GM23338 (cell line): ENCODE measurements around the gene GOLGA6L2. TPM values are rescaled to one million over a fixed set of nuclear protein-coding genes. Genes with fewer than 3 reads are reported as not detected.

Experiments used
- ATAC-seq: fragments of 200-7000 bp; cut with Tn5 transposase; 3 replicates; pipeline ENCODE4 v1.9.1; 2020
- DNase-seq: peaks from one replicate; pipeline ENCODE4 v3.0.0-alpha.2; 2015; ENCODE audit warnings: low spot score
- H2AFZ ChIP-seq: fragments of 200-600 bp; sonication (generic); 2 replicates; pipeline ENCODE4 v1.8.0; 2016; ENCODE audit warnings: antibody characterized with exemption, mild to moderate bottlenecking, moderate library complexity
- H3F3A ChIP-seq: fragments of 200-600 bp; sonication (generic); replicated peaks from 2 replicates; pipeline ENCODE4 v1.8.0; 2017; ENCODE audit warnings: antibody characterized with exemption, mixed run types, low read depth
- H3K27ac ChIP-seq: fragments of 200-600 bp; sonication (generic); 2 replicates; pipeline ENCODE4 v1.6.1; 2016; ENCODE audit warnings: low read depth
- H3K27me3 ChIP-seq: fragments of 200-600 bp; sonication (generic); 2 replicates; pipeline ENCODE4 v1.8.0; 2016; ENCODE audit warnings: mild to moderate bottlenecking, mixed run types, moderate library complexity; ENCODE audit not compliant: insufficient read depth
- H3K36me3 ChIP-seq: fragments of 200-600 bp; sonication (generic); 2 replicates; pipeline ENCODE4 v1.8.0; 2016; ENCODE audit warnings: mild to moderate bottlenecking; ENCODE audit not compliant: insufficient read depth
- H3K4me1 ChIP-seq: fragments of 200-600 bp; sonication (generic); 2 replicates; pipeline ENCODE4 v1.8.0; 2016; ENCODE audit warnings: mild to moderate bottlenecking, moderate library complexity; ENCODE audit not compliant: insufficient read depth
- H3K4me2 ChIP-seq: fragments of 200-600 bp; sonication (generic); 2 replicates; pipeline ENCODE4 v1.7.1; 2017; ENCODE audit warnings: mixed run types
- H3K4me3 ChIP-seq: fragments of 200-600 bp; sonication (generic); 2 replicates; pipeline ENCODE4 v1.6.1; 2016; ENCODE audit warnings: mixed run types
- H3K79me2 ChIP-seq: fragments of 200-600 bp; sonication (generic); replicated peaks from 2 replicates; pipeline ENCODE4 v1.8.0; 2017; ENCODE audit warnings: mild to moderate bottlenecking; ENCODE audit not compliant: insufficient read depth
- H3K9me2 ChIP-seq: fragments of 200-600 bp; sonication (generic); 2 replicates; pipeline ENCODE4 v1.8.0; 2017; ENCODE audit not compliant: insufficient read depth
- H4K20me1 ChIP-seq: fragments of 200-600 bp; sonication (generic); replicated peaks from 2 replicates; pipeline ENCODE4 v1.8.0; 2017; ENCODE audit warnings: mild to moderate bottlenecking; ENCODE audit not compliant: insufficient read depth
- H3K27ac Mint-ChIP-seq: 2 replicates; pipeline ENCODE4 v1.8.0; 2020; ENCODE audit warnings: inconsistent platforms, mild to moderate bottlenecking, moderate library complexity, mixed read lengths
- H3K27me3 Mint-ChIP-seq: 3 replicates; pipeline ENCODE4 v1.8.0; 2022; ENCODE audit warnings: low read depth, mild to moderate bottlenecking, moderate library complexity, mixed read lengths, inconsistent platforms; ENCODE audit not compliant: insufficient read depth, poor library complexity
- H3K36me3 Mint-ChIP-seq: 3 replicates; pipeline ENCODE4 v1.8.0; 2021; ENCODE audit warnings: low read depth, mild to moderate bottlenecking, inconsistent platforms, moderate library complexity, mixed read lengths
- H3K4me1 Mint-ChIP-seq: 3 replicates; pipeline ENCODE4 v1.8.0; 2020; ENCODE audit warnings: mild to moderate bottlenecking, inconsistent platforms, mixed read lengths
- H3K4me3 Mint-ChIP-seq: 3 replicates; pipeline ENCODE4 v1.8.0; 2021; ENCODE audit warnings: moderate library complexity, mild to moderate bottlenecking, inconsistent platforms, mixed read lengths
- H3K9me3 Mint-ChIP-seq: 3 replicates; pipeline ENCODE4 v1.8.0; 2020; ENCODE audit warnings: moderate library complexity, mild to moderate bottlenecking, inconsistent platforms, mixed read lengths
- EZH2 ChIP-seq: fragments of 200-600 bp; sonication (generic); IDR thresholded peaks from one replicate; pipeline ENCODE4 v1.8.0; 2017; ENCODE audit warnings: antibody characterized with exemption, mild to moderate bottlenecking, low read depth; ENCODE audit not compliant: unreplicated experiment
- NANOG ChIP-seq: IDR thresholded peaks from 2 replicates; pipeline ENCODE4 v1.6.1; 2016; ENCODE audit warnings: antibody characterized with exemption, borderline replicate concordance
- POLR2AphosphoS5 ChIP-seq: IDR thresholded peaks from 2 replicates; pipeline ENCODE4 v1.6.1; 2016; ENCODE audit warnings: antibody characterized with exemption, low read depth
- ZNF114 ChIP-seq: fragments of 250-450 bp; sonication (Bioruptor Pico); IDR thresholded peaks from 2 replicates; pipeline ENCODE4 v1.5.0; 2020; ENCODE audit warnings: mild to moderate bottlenecking, moderate library complexity
- polyA plus RNA-seq: library from polyadenylated mRNA; unstranded; fragments of >200 nt; fragmentation: Nextera tagmentation; extraction: Ambion mirVana; gene quantifications from 2 replicates; pipeline ENCODE4 v1.2.1, GENCODE V29; 2016
- total RNA-seq: library from RNA; depleted of rRNA; stranded (reverse); fragments of >200 nt; shearing (Covaris generic); gene quantifications from 2 replicates; pipeline ENCODE4 v1.2.3, GENCODE V29; 2014
- TF ChIP-seq, protein P1 (sequence below): IDR thresholded peaks from one replicate; pipeline ENCODE4 v1.6.1; 2018; ENCODE audit warnings: antibody characterized with exemption; ENCODE audit not compliant: unreplicated experiment
- TF ChIP-seq, protein P2 (sequence below): IDR thresholded peaks from 2 replicates; pipeline ENCODE4 v1.6.1; 2016; ENCODE audit warnings: antibody characterized with exemption

GOLGA6L2 gene
- total and polyA plus RNA-seq, 2 experiments from 2014 or later: not detected

DNA sequence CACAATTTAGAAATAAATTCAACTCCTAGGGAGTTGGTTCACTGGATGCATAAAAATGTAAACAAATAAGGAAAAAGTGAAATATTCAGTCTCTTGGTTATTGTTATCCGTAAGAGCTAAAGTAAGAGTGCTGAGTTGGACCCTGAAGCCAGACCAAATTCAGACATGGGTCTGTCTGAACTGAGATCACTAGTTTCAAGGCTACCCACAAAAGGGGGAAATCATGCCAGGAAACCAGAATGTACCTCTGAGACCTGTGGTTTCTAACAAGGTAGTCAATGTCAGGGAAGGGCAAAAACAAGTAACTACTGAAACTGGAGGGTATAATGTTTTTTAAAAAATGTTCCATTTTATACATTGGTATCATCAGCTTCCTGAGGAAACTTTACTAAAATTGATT lies 35.2 kb upstream of the GOLGA6L2 start:
- H3K4me1 ChIP-seq: no peaks in the 10 kb centered on the region
- no peak for DNase-seq
- H3K4me3 ChIP-seq: no peak overlapping the region
- Mint-ChIP-seq H3K36me3 (0 out of 3 replicates have a peak, but pooled peaks cover 3% of the 10 kb centered on the region), H3K27me3 (no peaks in the 10 kb centered on the region), H3K9me3 (peaks cover 55% of the 10 kb centered on the region), H3K27ac (no peak overlapping the region), H3K4me1 (no peaks in the 10 kb centered on the region), H3K4me3 (no peak overlapping the region)
- no peaks in the 10 kb centered on the region for H3K27me3 ChIP-seq
- no peaks in the 10 kb centered on the region for H3F3A ChIP-seq
- H3K9me2 ChIP-seq: no peaks in the 10 kb centered on the region
- no peak overlapping the region for H3K4me2 ChIP-seq
- no peak overlapping the region for H2AFZ ChIP-seq
- no peak for ATAC-seq
- no peak for TF ChIP-seq ZNF114 (CRISPR knock-in tag)
- TF ChIP-seq, protein P1, sequence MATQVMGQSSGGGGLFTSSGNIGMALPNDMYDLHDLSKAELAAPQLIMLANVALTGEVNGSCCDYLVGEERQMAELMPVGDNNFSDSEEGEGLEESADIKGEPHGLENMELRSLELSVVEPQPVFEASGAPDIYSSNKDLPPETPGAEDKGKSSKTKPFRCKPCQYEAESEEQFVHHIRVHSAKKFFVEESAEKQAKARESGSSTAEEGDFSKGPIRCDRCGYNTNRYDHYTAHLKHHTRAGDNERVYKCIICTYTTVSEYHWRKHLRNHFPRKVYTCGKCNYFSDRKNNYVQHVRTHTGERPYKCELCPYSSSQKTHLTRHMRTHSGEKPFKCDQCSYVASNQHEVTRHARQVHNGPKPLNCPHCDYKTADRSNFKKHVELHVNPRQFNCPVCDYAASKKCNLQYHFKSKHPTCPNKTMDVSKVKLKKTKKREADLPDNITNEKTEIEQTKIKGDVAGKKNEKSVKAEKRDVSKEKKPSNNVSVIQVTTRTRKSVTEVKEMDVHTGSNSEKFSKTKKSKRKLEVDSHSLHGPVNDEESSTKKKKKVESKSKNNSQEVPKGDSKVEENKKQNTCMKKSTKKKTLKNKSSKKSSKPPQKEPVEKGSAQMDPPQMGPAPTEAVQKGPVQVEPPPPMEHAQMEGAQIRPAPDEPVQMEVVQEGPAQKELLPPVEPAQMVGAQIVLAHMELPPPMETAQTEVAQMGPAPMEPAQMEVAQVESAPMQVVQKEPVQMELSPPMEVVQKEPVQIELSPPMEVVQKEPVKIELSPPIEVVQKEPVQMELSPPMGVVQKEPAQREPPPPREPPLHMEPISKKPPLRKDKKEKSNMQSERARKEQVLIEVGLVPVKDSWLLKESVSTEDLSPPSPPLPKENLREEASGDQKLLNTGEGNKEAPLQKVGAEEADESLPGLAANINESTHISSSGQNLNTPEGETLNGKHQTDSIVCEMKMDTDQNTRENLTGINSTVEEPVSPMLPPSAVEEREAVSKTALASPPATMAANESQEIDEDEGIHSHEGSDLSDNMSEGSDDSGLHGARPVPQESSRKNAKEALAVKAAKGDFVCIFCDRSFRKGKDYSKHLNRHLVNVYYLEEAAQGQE: no peak
- TF ChIP-seq, protein P2, sequence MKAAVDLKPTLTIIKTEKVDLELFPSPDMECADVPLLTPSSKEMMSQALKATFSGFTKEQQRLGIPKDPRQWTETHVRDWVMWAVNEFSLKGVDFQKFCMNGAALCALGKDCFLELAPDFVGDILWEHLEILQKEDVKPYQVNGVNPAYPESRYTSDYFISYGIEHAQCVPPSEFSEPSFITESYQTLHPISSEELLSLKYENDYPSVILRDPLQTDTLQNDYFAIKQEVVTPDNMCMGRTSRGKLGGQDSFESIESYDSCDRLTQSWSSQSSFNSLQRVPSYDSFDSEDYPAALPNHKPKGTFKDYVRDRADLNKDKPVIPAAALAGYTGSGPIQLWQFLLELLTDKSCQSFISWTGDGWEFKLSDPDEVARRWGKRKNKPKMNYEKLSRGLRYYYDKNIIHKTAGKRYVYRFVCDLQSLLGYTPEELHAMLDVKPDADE: no peak
- H3K27ac ChIP-seq: no peak overlapping the region
- no peaks in the 10 kb centered on the region for H4K20me1 ChIP-seq
- no peaks in the 10 kb centered on the region for H3K36me3 ChIP-seq
- H3K79me2 ChIP-seq: no peaks in the 10 kb centered on the region

DNA sequence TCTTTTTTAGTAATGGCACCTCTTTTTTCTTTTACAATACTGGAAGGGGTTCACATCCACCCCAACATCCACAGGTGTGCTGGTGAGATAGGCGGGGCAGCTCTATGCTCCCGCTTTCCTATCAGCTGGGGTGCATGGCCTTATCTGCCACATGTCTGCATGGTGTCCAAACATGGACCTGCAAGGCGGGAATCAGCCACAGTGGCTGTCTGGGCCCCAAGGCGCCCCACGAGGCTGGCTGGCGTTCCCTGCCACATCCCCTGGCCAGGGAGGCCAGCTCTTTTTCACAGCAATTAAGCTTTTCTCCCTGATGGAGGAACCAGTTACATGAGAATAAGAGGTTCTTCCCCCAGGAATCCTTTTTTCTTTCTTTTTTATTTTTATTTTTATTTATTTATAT lies 30.9 kb upstream of the GOLGA6L2 start:
- Mint-ChIP-seq H3K27ac (no peak overlapping the region), H3K4me1 (no peaks in the 10 kb centered on the region), H3K4me3 (no peak overlapping the region), H3K36me3 (0 out of 3 replicates have a peak, but pooled peaks cover 3% of the 10 kb centered on the region), H3K27me3 (peaks cover 2% of the 10 kb centered on the region), H3K9me3 (peaks cover 68% of the 10 kb centered on the region)
- no peak for ATAC-seq
- Histone ChIP-seq H4K20me1 (no peaks in the 10 kb centered on the region; the same call in 1 of the 2 replicates), H3F3A (no peaks in the 10 kb centered on the region), H3K4me3 (no peak overlapping the region), H3K27ac (no peak overlapping the region), H2AFZ (0 out of 2 replicates have a peak overlapping the region, but pooled peaks have one; percentile 32), H3K79me2 (no peaks in the 10 kb centered on the region), H3K4me2 (no peak overlapping the region), H3K36me3 (no peaks in the 10 kb centered on the region), H3K9me2 (0 out of 2 replicates have a peak, but pooled peaks cover 1% of the 10 kb centered on the region), H3K27me3 (no peaks in the 10 kb centered on the region), H3K4me1 (no peaks in the 10 kb centered on the region)
- DNase-seq: no peak
- TF ChIP-seq, protein P1: no peak
- no peak for TF ChIP-seq POLR2AphosphoS5
- no peak for TF ChIP-seq NANOG
- no peak for TF ChIP-seq EZH2
- TF ChIP-seq, protein P2: no peak
